NK-92 (cell line): ENCODE data around the gene SCYGR3.
"Not testable (repeated sequence)": the region's sequence is repeated elsewhere in the genome, so short reads cannot be mapped to it uniquely, and the experiment has no call there.

Experiments
- DNase-seq: peaks from one replicate; lab custom pipeline; 2025; ENCODE audit not compliant: unreplicated experiment; lab: John Stamatoyannopoulos, UW

Gene SCYGR3

GRCh38 chr2:227614246-227614645, 394 bp downstream of the SCYGR3 start:
- no peak for DNase-seq

GRCh38 chr2:227613272-227613660, 1.4 kb downstream of the SCYGR3 start:
- DNase-seq, result no peak

- no peak for DNase-seq
Observed at GRCh38 chr2:227612546-227613271, 1.9 kb downstream of the SCYGR3 start.

- no peak for DNase-seq
Observed at GRCh38 chr2:227610123-227610522, 4.5 kb downstream of the SCYGR3 start.

GRCh38 chr2:227608561-227609338, 5.9 kb downstream of the SCYGR3 start:
- no peak for DNase-seq

- DNase-seq, result no peak
Observed at GRCh38 chr2:227607941-227608340, 6.7 kb downstream of the SCYGR3 start.

GRCh38 chr2:227606476-227606875, 8.2 kb downstream of the SCYGR3 start:
- DNase-seq, result no peak

GRCh38 chr2:227602358-227602757, 12.3 kb downstream of the SCYGR3 start:
- DNase-seq, result no peak

GRCh38 chr2:227598835-227599503, 15.7 kb downstream of the SCYGR3 start, which contains the start of gene SCYGR2:
TSS of gene SCYGR2 (plus strand) at chr2:227598893. CDS start at chr2:227598893, 0 bp downstream.
- not testable (repeated sequence) for DNase-seq

GRCh38 chr2:227597998-227598397, 16.6 kb downstream of the SCYGR3 start:
- DNase-seq, result no peak

GRCh38 chr2:227597036-227597435, 17.6 kb downstream of the SCYGR3 start:
- no peak for DNase-seq

GRCh38 chr2:227595797-227596196, 18.8 kb downstream of the SCYGR3 start:
- no peak for DNase-seq

GRCh38 chr2:227592694-227593387, 21.8 kb downstream of the SCYGR3 start:
- no peak for DNase-seq

GRCh38 chr2:227582369-227582768, 32.3 kb downstream of the SCYGR3 start:
- DNase-seq, result no peak

GRCh38 chr2:227579791-227580190, 34.8 kb downstream of the SCYGR3 start:
- DNase-seq, result no peak

- DNase-seq, result no peak
Observed at GRCh38 chr2:227578642-227579041, 36.0 kb downstream of the SCYGR3 start.

GRCh38 chr2:227577555-227577954, 37.1 kb downstream of the SCYGR3 start:
- DNase-seq, result no peak

GRCh38 chr2:227576812-227577211, 37.8 kb downstream of the SCYGR3 start:
- no peak for DNase-seq

GRCh38 chr2:227576110-227576509, 38.5 kb downstream of the SCYGR3 start:
- DNase-seq, result no peak

GRCh38 chr2:227570615-227571014, 44.0 kb downstream of the SCYGR3 start:
- no peak for DNase-seq

GRCh38 chr2:227568852-227569169, 45.8 kb downstream of the SCYGR3 start:
- DNase-seq, result no peak
